Measurements from ENCODE around the gene TIMP1. TPM values are rescaled to one million over a fixed set of nuclear protein-coding genes. Genes with fewer than 3 reads are reported as not detected.
"Not testable (repeated sequence)": the region's sequence is repeated elsewhere in the genome, so short reads cannot be mapped to it uniquely, and the experiment has no call there.

TIMP1 gene
- total RNA-seq, 1 donor from 2014 or later: 179 TPM

GRCh38 chrX:47597222-47597621 lies 15.0 kb downstream of the TIMP1 start:
- no peak for DNase-seq (ENCODE audit: extremely low read depth, low read depth, low spot score)

GRCh38 chrX:47603125-47603524 lies 20.9 kb downstream of the TIMP1 start:
- not testable (repeated sequence) for DNase-seq (ENCODE audit: extremely low read depth, low read depth, low spot score)

GRCh38 chrX:47605024-47605423 lies 22.8 kb downstream of the TIMP1 start:
- DNase-seq (ENCODE audit: extremely low read depth, low read depth, low spot score): no peak

GRCh38 chrX:47607091-47607490 lies 24.9 kb downstream of the TIMP1 start:
- DNase-seq (ENCODE audit: extremely low read depth, low read depth, low spot score): no peak

- DNase-seq (ENCODE audit: extremely low read depth, low read depth, low spot score): no peak
Measured at GRCh38 chrX:47608130-47608810, 26.0 kb downstream of the TIMP1 start.

GRCh38 chrX:47610511-47610910 lies 28.3 kb downstream of the TIMP1 start:
- DNase-seq (ENCODE audit: extremely low read depth, low read depth, low spot score): no peak

- DNase-seq (ENCODE audit: extremely low read depth, low read depth, low spot score): no peak
Measured at GRCh38 chrX:47611489-47611888, 29.3 kb downstream of the TIMP1 start.

- no peak for DNase-seq (ENCODE audit: extremely low read depth, low read depth, low spot score)
Measured at GRCh38 chrX:47611926-47612325, 29.7 kb downstream of the TIMP1 start.

- DNase-seq (ENCODE audit: extremely low read depth, low read depth, low spot score): no peak
Measured at GRCh38 chrX:47612418-47612817, 30.2 kb downstream of the TIMP1 start.

- no peak for DNase-seq (ENCODE audit: extremely low read depth, low read depth, low spot score)
Measured at GRCh38 chrX:47613082-47613481, 30.8 kb downstream of the TIMP1 start.

- DNase-seq (ENCODE audit: extremely low read depth, low read depth, low spot score): no peak
Measured at GRCh38 chrX:47614618-47615017, 32.4 kb downstream of the TIMP1 start.

GRCh38 chrX:47618923-47619485 lies 36.8 kb downstream of the TIMP1 start:
- no peak for DNase-seq (ENCODE audit: extremely low read depth, low read depth, low spot score)

- no peak for DNase-seq (ENCODE audit: extremely low read depth, low read depth, low spot score)
Measured at GRCh38 chrX:47619486-47620302, 37.5 kb downstream of the TIMP1 start, which contains the start of gene SYN1. Gene SYN1 (minus strand): TSS chrX:47619857. CDS start chrX:47619728, 129 bp downstream.

GRCh38 chrX:47620303-47620685 lies 38.1 kb downstream of the TIMP1 start:
- DNase-seq (ENCODE audit: extremely low read depth, low read depth, low spot score): no peak

GRCh38 chrX:47621851-47622250 lies 39.6 kb downstream of the TIMP1 start:
- no peak for DNase-seq (ENCODE audit: extremely low read depth, low read depth, low spot score)

GRCh38 chrX:47623540-47624027 lies 41.3 kb downstream of the TIMP1 start:
- DNase-seq (ENCODE audit: extremely low read depth, low read depth, low spot score): no peak

- DNase-seq (ENCODE audit: extremely low read depth, low read depth, low spot score): no peak
Measured at GRCh38 chrX:47625365-47625764, 43.1 kb downstream of the TIMP1 start.

GRCh38 chrX:47628982-47629381 lies 46.7 kb downstream of the TIMP1 start:
- DNase-seq (ENCODE audit: extremely low read depth, low read depth, low spot score): no peak

- no peak for DNase-seq (ENCODE audit: extremely low read depth, low read depth, low spot score)
Measured at GRCh38 chrX:47629419-47630200, 47.4 kb downstream of the TIMP1 start, which contains the start of gene CFP. Gene CFP (minus strand): TSS chrX:47629930. CDS start chrX:47629844, 86 bp downstream.

- no peak for DNase-seq (ENCODE audit: extremely low read depth, low read depth, low spot score)
Measured at GRCh38 chrX:47631676-47632075, 49.4 kb downstream of the TIMP1 start.

GRCh38 chrX:47632666-47633065 lies 50.4 kb downstream of the TIMP1 start:
- no peak for DNase-seq (ENCODE audit: extremely low read depth, low read depth, low spot score)

Measured in glomerular endothelial cell (primary cell).